ENCODE data around the gene GREB1. TPM values are rescaled to one million over a fixed set of nuclear protein-coding genes. Genes with fewer than 3 reads are reported as not detected.

Gene GREB1
- total and polyA plus RNA-seq, 2 of the 13 experiments (the other 11 are each of a cell fraction or from before 2014, with no cell fraction given): 31.3 to 61.2 TPM

- no peak for TF ChIP-seq ZNF691 (CRISPR knock-in tag; IDR thresholded peaks at IDR 0.05; ENCODE audit: borderline replicate concordance, low read depth)
- peak; percentile 7; the same call in 1 of the 2 replicates for TF ChIP-seq ZFY (CRISPR knock-in tag; IDR thresholded peaks at IDR 0.05)
- TF ChIP-seq ELF1 (CRISPR knock-in tag; IDR thresholded peaks at IDR 0.05): no peak
- no peak for TF ChIP-seq PITX1 (CRISPR knock-in tag; IDR thresholded peaks at IDR 0.05)
- TF ChIP-seq EHMT2 (IDR thresholded peaks at IDR 0.05; ENCODE audit: borderline replicate concordance, low read depth, low read length): no peak
- no peak for TF ChIP-seq POGK (CRISPR knock-in tag; conservative IDR thresholded peaks at IDR 0.05)
- TF ChIP-seq ZNF678 (CRISPR knock-in tag; IDR thresholded peaks at IDR 0.05): no peak
- no peak for TF ChIP-seq BRCA1 (CRISPR knock-in tag; IDR thresholded peaks at IDR 0.05)
- TF ChIP-seq MBD4 (IDR thresholded peaks at IDR 0.05; ENCODE audit: borderline replicate concordance, low read length): no peak
- TF ChIP-seq TOE1 (CRISPR knock-in tag; IDR thresholded peaks at IDR 0.05): no peak
- no peak for TF ChIP-seq JUNB (CRISPR knock-in tag; IDR thresholded peaks at IDR 0.05; ENCODE audit: borderline replicate concordance)
- peak; percentile 63; the same call in 1 of the 2 replicates for TF ChIP-seq POLR2G (IDR thresholded peaks at IDR 0.05; ENCODE audit: low read depth, low read length)
- TF ChIP-seq MED13 (CRISPR knock-in tag; IDR thresholded peaks at IDR 0.05): no peak
- TF ChIP-seq THRA (CRISPR knock-in tag; IDR thresholded peaks at IDR 0.05; ENCODE audit: borderline replicate concordance): no peak
- TF ChIP-seq ZFP41 (CRISPR knock-in tag; IDR thresholded peaks at IDR 0.05; ENCODE audit: borderline replicate concordance): no peak
- TF ChIP-seq ADNP (CRISPR knock-in tag; IDR thresholded peaks at IDR 0.05): no peak
- no peak for TF ChIP-seq HBP1 (CRISPR knock-in tag; IDR thresholded peaks at IDR 0.05; ENCODE audit: low read depth)
- no peak for TF ChIP-seq PLSCR1 (CRISPR knock-in tag; IDR thresholded peaks at IDR 0.05; ENCODE audit: borderline replicate concordance)
- TF ChIP-seq RFXAP (CRISPR knock-in tag; IDR thresholded peaks at IDR 0.05; ENCODE audit: borderline replicate concordance): 0 out of 2 replicates have a peak, but pooled peaks have one; percentile 5
- TF ChIP-seq TFAP4 (IDR thresholded peaks at IDR 0.05; ENCODE audit: borderline replicate concordance, low read depth): no peak
- no peak for TF ChIP-seq MYNN (CRISPR knock-in tag; IDR thresholded peaks at IDR 0.05; ENCODE audit: low read depth)
- no peak for TF ChIP-seq ZBTB38 (CRISPR knock-in tag; IDR thresholded peaks at IDR 0.05)
- TF ChIP-seq ZBTB7A (CRISPR knock-in tag; IDR thresholded peaks at IDR 0.05): 0 out of 2 replicates have a peak, but pooled peaks have one; percentile 22
- no peak for TF ChIP-seq PAX8 (CRISPR knock-in tag; IDR thresholded peaks at IDR 0.05; ENCODE audit: borderline replicate concordance)
These were observed 8.5 kb downstream of the GREB1 start (continued) for GRCh38 chr2:11542275-11542819.

Data from HepG2 (cell line).